HG03520 (cell line): ENCODE data around the gene ACTR10.
A peak's percentile ranks its signal among the peaks of the same experiment; 100 is the strongest.

Experiments used
- ATAC-seq: cut with Tn5 transposase; IDR thresholded peaks from one replicate; pipeline ENCODE4 v1.9.1; 2021; ENCODE audit warnings: mild to moderate bottlenecking, moderate library complexity; ENCODE audit not compliant: unreplicated experiment

Gene ACTR10

DNA sequence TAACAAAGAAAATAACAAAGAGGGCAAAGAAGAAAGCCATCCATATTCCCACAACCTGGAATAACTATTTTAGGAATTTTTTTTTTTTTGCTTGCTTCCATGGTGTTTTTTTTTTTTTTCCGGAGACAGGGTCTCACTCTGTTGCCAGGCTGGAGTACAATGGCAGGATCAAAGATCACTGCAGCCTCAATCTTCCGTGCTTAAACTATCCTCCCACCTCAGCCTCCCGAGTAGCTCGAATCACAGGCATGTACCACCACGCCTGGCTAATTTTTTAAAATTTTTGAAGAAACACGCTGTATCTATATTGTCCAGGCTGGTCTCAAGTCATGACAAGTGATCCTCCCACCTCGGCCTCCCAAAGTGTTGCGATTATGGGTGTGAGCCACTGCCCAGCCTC, 78.2 kb downstream of the ACTR10 start:
- ATAC-seq, result no peak

DNA sequence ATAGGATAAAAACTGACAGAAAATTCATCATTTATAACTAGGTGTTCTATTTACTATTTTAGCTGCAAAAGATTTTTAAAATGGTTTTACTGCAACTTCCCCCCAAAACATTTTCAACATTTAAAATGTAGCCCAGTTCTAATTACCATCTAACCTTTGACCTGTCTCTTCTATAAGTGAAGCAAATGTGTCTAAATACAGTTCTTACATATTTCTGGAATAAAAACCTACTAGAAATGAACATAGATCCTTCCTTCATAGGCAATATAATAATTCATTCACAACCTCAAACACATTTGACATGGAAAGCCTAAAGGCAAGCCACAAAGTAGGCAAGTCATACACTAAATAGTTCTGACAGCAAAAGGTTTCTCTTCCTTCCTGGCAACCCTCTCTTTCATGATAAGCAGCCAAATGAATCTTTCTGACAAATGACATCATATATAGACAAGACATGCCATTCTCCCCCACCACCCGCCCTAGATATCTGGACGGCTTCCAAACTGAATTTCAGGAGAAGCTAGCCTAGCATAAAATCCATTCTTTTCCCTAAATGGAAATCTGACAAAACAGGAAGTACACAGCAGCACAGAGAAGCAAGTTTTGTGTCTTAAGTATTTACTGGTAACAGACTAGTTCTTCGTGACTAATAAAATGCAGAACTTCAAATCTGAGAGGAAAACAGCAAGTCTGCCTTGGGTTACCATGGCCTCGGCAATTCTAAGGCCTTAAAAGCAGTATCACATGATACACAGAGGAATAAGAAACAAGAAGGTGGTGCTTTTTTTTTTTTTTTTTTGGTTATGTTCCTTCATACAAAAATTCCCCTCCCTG, 81.2 kb downstream of the ACTR10 start:
- ATAC-seq, result peak; percentile 71

DNA sequence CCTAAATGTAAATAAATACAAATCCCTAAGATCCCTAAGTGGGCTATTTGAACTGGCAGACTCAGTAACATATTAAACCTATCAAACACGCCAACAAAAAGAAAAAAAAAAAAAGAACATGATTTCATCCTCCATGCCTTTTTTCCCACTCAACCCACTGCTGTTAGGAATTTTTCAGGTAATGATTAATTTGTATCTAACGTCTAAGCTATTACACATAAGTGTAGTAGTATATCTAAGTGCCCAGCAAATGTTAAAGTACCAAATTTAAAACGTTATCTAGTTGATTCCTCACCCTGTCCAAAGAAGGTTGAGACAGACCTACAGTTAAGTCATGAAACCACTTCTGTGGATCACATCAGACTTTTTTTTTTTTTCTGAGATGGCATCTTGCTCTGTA, 82.0 kb downstream of the ACTR10 start:
- no peak for ATAC-seq

GRCh38 chr14:58282925-58283593, 83.1 kb downstream of the ACTR10 start:
- no peak for ATAC-seq

GRCh38 chr14:58283730-58284129, 83.8 kb downstream of the ACTR10 start:
- no peak for ATAC-seq

- no peak for ATAC-seq
Measured at GRCh38 chr14:58285132-58285531, 85.2 kb downstream of the ACTR10 start.
